Activated CD8-positive, alpha-beta T cell treated with anti-CD3 and anti-CD28 coated beads for 36 hours (primary cell): ENCODE measurements around the gene NEU4. TPM values are rescaled to one million over a fixed set of nuclear protein-coding genes. Genes with fewer than 3 reads are reported as not detected.

Source experiments
- ATAC-seq: fragments of 200-7000 bp; cut with Tn5 transposase; one replicate; pipeline ENCODE4 v1.10.0; 2021; ENCODE audit warnings: mild to moderate bottlenecking, moderate library complexity
- CTCF ChIA-PET: fragments of 350-600 bp; sonication (Branson Sonifier 250); formaldehyde crosslinking; loops from one replicate; lab custom pipeline; 2021; ENCODE audit warnings: antibody characterized with exemption; lab: Charles Lee
- POLR2A ChIA-PET: fragments of 350-600 bp; sonication (Branson Sonifier 250); formaldehyde crosslinking; loops from one replicate; lab custom pipeline; 2021; ENCODE audit warnings: antibody characterized with exemption; lab: Charles Lee
- DNase-seq: peaks from one replicate; pipeline ENCODE4 v3.0.0-alpha.2; 2020
- H3K27ac Mint-ChIP-seq: one replicate; pipeline ENCODE4 v1.8.0; 2021; ENCODE audit warnings: mild to moderate bottlenecking, mixed read lengths
- H3K27me3 Mint-ChIP-seq: one replicate; pipeline ENCODE4 v1.8.0; 2021; ENCODE audit warnings: mixed read lengths
- H3K36me3 Mint-ChIP-seq: one replicate; pipeline ENCODE4 v1.8.0; 2021; ENCODE audit warnings: low read depth, mixed read lengths
- H3K4me1 Mint-ChIP-seq: one replicate; pipeline ENCODE4 v1.8.0; 2021; ENCODE audit warnings: low read depth, mixed read lengths
- H3K4me3 Mint-ChIP-seq: one replicate; pipeline ENCODE4 v1.8.0; 2021; ENCODE audit warnings: mild to moderate bottlenecking, moderate library complexity, mixed read lengths
- H3K9me3 Mint-ChIP-seq: one replicate; pipeline ENCODE4 v1.8.0; 2021; ENCODE audit warnings: mixed read lengths
- CTCF ChIP-seq: fragments of 200-600 bp; IDR thresholded peaks from one replicate; pipeline ENCODE4 v1.8.0; 2022; ENCODE audit warnings: antibody characterized with exemption, mild to moderate bottlenecking
- intact Hi-C: fragments of 100-400 bp; cut with micrococcal nuclease; formaldehyde crosslinking; loops from one replicate; pipeline ENCODE4 v1.10.0; 2022
- total RNA-seq, 2 experiments: library from RNA; stranded (reverse); gene quantifications; one replicate each; pipeline ENCODE4 v1.2.3, GENCODE V29; 2021

The NEU4 gene
- total RNA-seq, 2 experiments from 2014 or later = 0.38 to 0.54 TPM

GRCh38 chr2:241848761-241849615 is 40.0 kb downstream of the NEU4 start:
- peaks cover 2% of the 10 kb centered on the region for H3K27me3 Mint-ChIP-seq
- CTCF ChIA-PET = no interaction called here
- H3K36me3 Mint-ChIP-seq = peaks cover 3% of the 10 kb centered on the region
- no peak for DNase-seq
- H3K4me1 Mint-ChIP-seq = peaks cover 24% of the 10 kb centered on the region
- no peak for TF ChIP-seq CTCF
- H3K27ac Mint-ChIP-seq = no peak overlapping the region
- peaks cover 1% of the 10 kb centered on the region for H3K9me3 Mint-ChIP-seq
- intact Hi-C loops = no loop called here
- no peak overlapping the region for H3K4me3 Mint-ChIP-seq
- POLR2A ChIA-PET = no interaction called here
- no peak for ATAC-seq

- peaks cover 1% of the 10 kb centered on the region for H3K9me3 Mint-ChIP-seq
- H3K27me3 Mint-ChIP-seq = peaks cover 2% of the 10 kb centered on the region
- H3K4me1 Mint-ChIP-seq = peaks cover 17% of the 10 kb centered on the region
- no peak for TF ChIP-seq CTCF
- peaks cover 3% of the 10 kb centered on the region for H3K36me3 Mint-ChIP-seq
- CTCF ChIA-PET = no interaction called here
- intact Hi-C loops = no loop called here
- H3K4me3 Mint-ChIP-seq = no peak overlapping the region
- POLR2A ChIA-PET = interaction anchor here (1.6 kb wide), 1 partner anchor 10 kb away, joined by 5 read pairs; no protein-coding TSS in a partner anchor
- no peak for ATAC-seq
- DNase-seq = no peak
- no peak overlapping the region for H3K27ac Mint-ChIP-seq
Measured at GRCh38 chr2:241849616-241850543, 40.9 kb downstream of the NEU4 start.

GRCh38 chr2:241850544-241851324 is 41.7 kb downstream of the NEU4 start:
- POLR2A ChIA-PET = interaction anchor here (1.6 kb wide), 1 partner anchor 9 kb away, joined by 5 read pairs; no protein-coding TSS in a partner anchor
- CTCF ChIA-PET = no interaction called here
- Mint-ChIP-seq H3K4me3 (no peak overlapping the region), H3K27me3 (peaks cover 2% of the 10 kb centered on the region), H3K27ac (no peak overlapping the region), H3K9me3 (peaks cover 1% of the 10 kb centered on the region), H3K4me1 (peaks cover 11% of the 10 kb centered on the region), H3K36me3 (peaks cover 3% of the 10 kb centered on the region)
- ATAC-seq = no peak
- intact Hi-C loops = no loop called here
- no peak for DNase-seq
- TF ChIP-seq CTCF = no peak

DNA sequence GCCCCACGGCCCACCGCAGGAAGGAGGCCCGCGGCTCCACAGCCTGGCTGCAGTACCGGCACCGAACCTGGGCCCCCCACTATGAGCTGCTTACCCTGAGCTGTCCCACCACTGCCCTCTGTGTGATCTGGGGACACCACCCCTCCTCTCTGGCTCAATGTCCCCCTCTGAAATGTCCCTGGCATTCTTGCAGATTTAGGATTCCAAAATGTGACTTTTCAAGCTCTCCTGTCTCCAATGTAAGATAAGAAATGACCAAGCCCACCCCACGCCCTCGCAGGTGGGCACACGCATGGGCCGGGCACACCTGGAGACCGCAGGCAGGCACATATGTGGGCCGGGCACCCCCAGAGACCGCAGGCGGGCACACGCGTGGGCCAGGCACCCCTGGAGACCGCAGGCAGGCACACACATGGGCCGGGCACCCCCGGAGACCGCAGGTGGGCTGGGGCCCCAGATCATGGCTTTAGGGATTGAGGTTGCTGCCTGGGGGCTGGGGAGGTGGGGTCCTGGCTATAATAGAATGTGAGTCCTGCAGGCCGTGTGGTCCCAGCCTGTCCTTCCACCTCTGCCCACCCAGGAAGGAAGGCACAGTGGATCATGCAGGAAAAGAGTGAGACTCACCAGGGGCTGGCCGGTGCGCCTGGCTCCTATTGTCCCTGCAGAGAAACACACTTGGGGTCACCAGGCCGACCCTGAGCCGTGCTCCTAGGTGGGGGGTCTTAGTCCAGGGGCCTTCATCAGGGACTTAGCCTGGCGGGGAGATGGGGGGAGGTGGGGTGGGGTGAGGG is 42.5 kb downstream of the NEU4 start:
- H3K4me3 Mint-ChIP-seq = no peak overlapping the region
- ATAC-seq (no peak), DNase-seq (no peak)
- CTCF ChIA-PET = no interaction called here
- H3K9me3 Mint-ChIP-seq = no peaks in the 10 kb centered on the region
- H3K27ac Mint-ChIP-seq = no peak overlapping the region
- peaks cover 1% of the 10 kb centered on the region for H3K27me3 Mint-ChIP-seq
- no peak for TF ChIP-seq CTCF
- POLR2A ChIA-PET = no interaction called here
- H3K4me1 Mint-ChIP-seq = peaks cover 5% of the 10 kb centered on the region
- H3K36me3 Mint-ChIP-seq = no peaks in the 10 kb centered on the region
- intact Hi-C loops = no loop called here
